Hematopoietic multipotent progenitor cell treated with erythropoietin and hydrocortisone succinate and interleukin-3 and kit ligand, for 17 days (in vitro differentiated cells): ENCODE measurements around the gene TUFT1.
"Not testable (repeated sequence)": the region's sequence is repeated elsewhere in the genome, so short reads cannot be mapped to it uniquely, and the experiment has no call there.

Source experiments
- DNase-seq: peaks from one replicate; pipeline ENCODE4 v3.0.0-alpha.2; 2015; ENCODE audit warnings: low spot score

The TUFT1 gene

GRCh38 chr1:151618003-151618402 is 77.9 kb downstream of the TUFT1 start:
- no peak for DNase-seq

- DNase-seq: no peak
Measured at GRCh38 chr1:151618470-151618869, 78.4 kb downstream of the TUFT1 start.

DNA sequence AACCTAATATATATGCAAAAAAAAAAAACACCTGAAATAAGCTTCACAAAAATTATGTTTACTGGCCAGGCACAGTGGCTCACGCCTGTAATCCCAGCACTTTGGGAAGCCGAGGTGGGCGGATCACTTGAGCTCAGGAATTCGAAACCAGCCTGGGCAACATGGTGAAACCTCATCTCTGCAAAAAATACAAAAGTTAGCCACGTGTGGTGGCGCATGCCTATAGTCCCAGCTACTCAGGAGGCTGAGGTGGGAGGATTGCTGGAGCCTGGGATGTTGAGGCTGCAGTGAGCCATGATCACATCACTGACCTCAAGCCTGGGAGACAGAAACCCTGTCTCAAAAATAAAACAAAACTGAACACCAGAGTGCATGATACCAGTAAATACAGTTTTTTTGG is 78.9 kb downstream of the TUFT1 start:
- DNase-seq: not testable (repeated sequence)

- no peak for DNase-seq
Measured at GRCh38 chr1:151619489-151620093, 79.5 kb downstream of the TUFT1 start.

DNA sequence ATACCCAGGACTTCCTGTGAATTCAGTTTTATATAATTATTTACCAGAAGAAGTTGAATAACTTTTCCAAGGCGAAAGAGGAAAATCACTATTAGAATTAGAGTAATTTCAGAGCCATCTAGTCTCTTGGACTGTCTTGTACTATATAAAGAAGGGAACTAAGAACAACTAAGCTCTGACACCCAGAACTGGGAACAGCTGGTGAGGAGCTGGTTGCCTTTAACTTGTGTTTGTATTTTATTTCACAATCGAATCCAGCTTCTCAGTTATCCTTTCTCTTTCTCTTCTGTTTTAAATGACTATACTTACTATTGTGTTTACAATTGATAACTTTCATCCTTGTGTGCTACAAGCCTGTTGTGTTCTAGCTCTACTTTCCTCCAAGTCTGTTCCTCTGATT is 80.2 kb downstream of the TUFT1 start:
- no peak for DNase-seq

DNA sequence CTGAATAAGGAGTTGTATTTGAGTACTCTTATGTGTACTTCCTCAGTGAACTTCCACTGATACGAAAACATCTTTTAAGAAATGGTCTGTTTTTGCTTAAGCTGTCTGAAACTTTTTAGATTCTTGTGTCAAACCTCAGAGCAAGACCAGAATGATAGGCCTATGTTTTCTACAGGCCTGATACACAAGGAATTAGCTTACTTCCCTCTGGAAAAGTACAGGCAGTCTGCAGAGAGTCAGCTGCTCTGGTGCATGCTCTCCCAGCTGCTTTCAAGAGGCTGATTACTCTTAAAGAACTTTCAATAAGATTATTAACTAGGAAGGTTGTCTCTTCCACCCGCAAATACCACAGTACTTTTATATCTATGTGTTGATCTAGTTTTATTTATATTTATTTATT is 81.2 kb downstream of the TUFT1 start:
- DNase-seq: no peak

GRCh38 chr1:151624783-151625182 is 84.7 kb downstream of the TUFT1 start:
- no peak for DNase-seq

DNA sequence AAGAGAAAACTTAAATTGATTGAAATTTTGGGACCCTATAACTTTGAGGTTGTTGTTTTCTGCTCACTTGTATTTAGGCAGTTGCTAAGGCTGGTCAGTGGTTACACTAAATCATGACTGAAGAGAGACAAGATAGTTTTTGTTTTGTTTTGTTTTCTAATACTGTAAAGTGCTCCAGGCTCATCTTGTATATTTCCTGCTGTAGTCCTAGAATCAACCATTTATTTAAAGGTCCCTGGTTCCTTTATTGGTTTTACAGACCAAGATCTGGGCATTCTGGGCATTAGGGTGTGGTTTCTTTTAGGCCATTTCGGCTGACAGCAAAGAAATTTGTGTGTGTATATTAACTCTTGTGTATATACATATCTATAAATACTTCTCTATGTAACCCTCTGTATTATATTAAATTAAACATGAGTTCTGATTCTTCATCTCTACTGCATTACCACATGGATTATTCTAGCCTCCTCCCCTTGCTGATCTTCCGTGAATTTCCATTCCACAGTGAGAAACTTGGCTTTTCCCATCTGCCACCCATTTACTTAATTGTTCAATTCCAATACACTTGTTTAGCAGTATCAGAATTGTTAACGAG is 86.7 kb downstream of the TUFT1 start:
- no peak for DNase-seq

DNA sequence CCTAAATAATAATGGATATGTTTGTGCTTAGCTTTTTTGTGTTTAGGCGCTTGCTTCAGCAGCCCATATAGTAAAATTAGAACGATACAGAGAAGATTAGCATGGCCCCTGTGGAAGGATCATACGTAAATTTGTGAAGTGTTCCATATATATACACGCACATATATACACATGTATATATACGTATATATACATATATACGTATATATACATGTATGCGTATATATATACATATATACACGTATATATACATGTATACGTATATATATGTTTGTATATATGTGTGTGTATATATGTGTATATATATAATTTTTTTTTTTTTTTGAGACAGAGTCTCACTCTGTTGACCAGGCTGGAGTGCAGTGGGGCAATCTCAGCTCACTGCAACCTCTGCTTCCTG is 89.2 kb downstream of the TUFT1 start:
- no peak for DNase-seq
